ENCODE measurements around the gene PIK3AP1.

PIK3AP1 gene

GRCh38 chr10:96642530-96642929, 77.8 kb downstream of the PIK3AP1 start:
- no peak for TF ChIP-seq EZH2 (IDR thresholded peaks at IDR 0.05; ENCODE audit: borderline replicate concordance, low read length)
- no peak for TF ChIP-seq CTCF (IDR thresholded peaks at IDR 0.05; ENCODE audit: low read length)
- Histone ChIP-seq H3K9me2 (ENCODE audit: low read depth, low read length) (no peaks in the 10 kb centered on the region), H2AFZ (ENCODE audit: low read length) (no peak overlapping the region), H3K4me3 (ENCODE audit: low read depth, low read length, poor library complexity, severe bottlenecking) (no peak overlapping the region), H4K20me1 (ENCODE audit: insufficient read depth, low read length) (no peaks in the 10 kb centered on the region), H3K79me2 (ENCODE audit: insufficient read depth, low read length) (no peaks in the 10 kb centered on the region), H3K27ac (ENCODE audit: low read depth, low read length, poor library complexity, severe bottlenecking) (no peak overlapping the region), H3K36me3 (ENCODE audit: insufficient read depth, low read length) (peaks cover 88% of the 10 kb centered on the region), H3K9me3 (ENCODE audit: low read length) (no peaks in the 10 kb centered on the region), H3K4me2 (ENCODE audit: low read length) (no peak overlapping the region), H3K9ac (ENCODE audit: low read length) (no peak overlapping the region), H3K27me3 (ENCODE audit: insufficient read depth, low read length) (no peaks in the 10 kb centered on the region), H3F3A (ENCODE audit: insufficient read depth, low read length) (no peaks in the 10 kb centered on the region), H3K4me1 (ENCODE audit: insufficient read depth, low read length, severe bottlenecking) (peaks cover 4% of the 10 kb centered on the region)

- H3K4me2 ChIP-seq (ENCODE audit: low read length): no peak overlapping the region
- H4K20me1 ChIP-seq (ENCODE audit: insufficient read depth, low read length): no peaks in the 10 kb centered on the region
- no peak for TF ChIP-seq EZH2 (IDR thresholded peaks at IDR 0.05; ENCODE audit: borderline replicate concordance, low read length)
- no peak for TF ChIP-seq CTCF (IDR thresholded peaks at IDR 0.05; ENCODE audit: low read length)
- no peaks in the 10 kb centered on the region for H3K27me3 ChIP-seq (ENCODE audit: insufficient read depth, low read length)
- H3K9me2 ChIP-seq (ENCODE audit: low read depth, low read length): no peaks in the 10 kb centered on the region
- no peak overlapping the region for H2AFZ ChIP-seq (ENCODE audit: low read length)
- H3K79me2 ChIP-seq (ENCODE audit: insufficient read depth, low read length): no peaks in the 10 kb centered on the region
- H3K27ac ChIP-seq (ENCODE audit: low read depth, low read length, poor library complexity, severe bottlenecking): no peak overlapping the region
- H3F3A ChIP-seq (ENCODE audit: insufficient read depth, low read length): no peaks in the 10 kb centered on the region
- H3K4me1 ChIP-seq (ENCODE audit: insufficient read depth, low read length, severe bottlenecking): no peaks in the 10 kb centered on the region
- no peaks in the 10 kb centered on the region for H3K9me3 ChIP-seq (ENCODE audit: low read length)
- no peak overlapping the region for H3K9ac ChIP-seq (ENCODE audit: low read length)
- no peak overlapping the region for H3K4me3 ChIP-seq (ENCODE audit: low read depth, low read length, poor library complexity, severe bottlenecking)
- peaks cover 83% of the 10 kb centered on the region for H3K36me3 ChIP-seq (ENCODE audit: insufficient read depth, low read length)
Measured at GRCh38 chr10:96641396-96642295, 78.7 kb downstream of the PIK3AP1 start.

GRCh38 chr10:96639899-96640298, 80.4 kb downstream of the PIK3AP1 start:
- no peaks in the 10 kb centered on the region for H3K79me2 ChIP-seq (ENCODE audit: insufficient read depth, low read length)
- no peaks in the 10 kb centered on the region for H3K27me3 ChIP-seq (ENCODE audit: insufficient read depth, low read length)
- H2AFZ ChIP-seq (ENCODE audit: low read length): no peak overlapping the region
- no peaks in the 10 kb centered on the region for H3K9me2 ChIP-seq (ENCODE audit: low read depth, low read length)
- H3K4me3 ChIP-seq (ENCODE audit: low read depth, low read length, poor library complexity, severe bottlenecking): no peak overlapping the region
- no peak overlapping the region for H3K4me2 ChIP-seq (ENCODE audit: low read length)
- no peak overlapping the region for H3K27ac ChIP-seq (ENCODE audit: low read depth, low read length, poor library complexity, severe bottlenecking)
- H3K4me1 ChIP-seq (ENCODE audit: insufficient read depth, low read length, severe bottlenecking): no peaks in the 10 kb centered on the region
- no peaks in the 10 kb centered on the region for H3F3A ChIP-seq (ENCODE audit: insufficient read depth, low read length)
- H3K36me3 ChIP-seq (ENCODE audit: insufficient read depth, low read length): peaks cover 69% of the 10 kb centered on the region
- H3K9ac ChIP-seq (ENCODE audit: low read length): no peak overlapping the region
- no peak for TF ChIP-seq CTCF (IDR thresholded peaks at IDR 0.05; ENCODE audit: low read length)
- TF ChIP-seq EZH2 (IDR thresholded peaks at IDR 0.05; ENCODE audit: borderline replicate concordance, low read length): no peak
- no peaks in the 10 kb centered on the region for H3K9me3 ChIP-seq (ENCODE audit: low read length)
- no peaks in the 10 kb centered on the region for H4K20me1 ChIP-seq (ENCODE audit: insufficient read depth, low read length)
